ENCODE results near the gene LRRC75A.

DNA sequence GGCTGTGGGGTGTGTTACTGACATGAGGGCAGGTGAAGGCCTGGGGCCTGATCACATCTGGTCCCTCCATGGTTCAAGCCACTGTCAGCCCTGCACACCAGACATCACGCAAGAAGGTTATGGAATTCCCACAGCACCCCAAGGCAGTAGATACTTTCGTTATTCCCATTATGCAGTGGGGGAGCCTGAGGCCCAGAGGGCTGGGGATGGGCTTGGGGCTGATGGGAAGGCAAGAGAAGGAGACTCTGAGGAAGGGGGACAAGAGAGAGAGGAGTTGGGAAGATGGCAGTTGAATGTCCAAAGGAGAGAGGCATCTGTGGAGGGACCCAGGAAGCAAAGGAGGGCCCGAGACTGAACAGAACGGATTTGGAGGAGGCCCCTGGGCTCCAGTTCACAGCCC is 42.0 kb downstream of the LRRC75A start:
- TF ChIP-seq CTCF (IDR thresholded peaks at IDR 0.05; ENCODE audit: low read depth, low read length) (no peak), EZH2phosphoT487 (IDR thresholded peaks at IDR 0.05; ENCODE audit: low read depth) (no peak)

Measured in OCI-LY3 (cell line).